Thyroid gland (tissue), 4 donors: Measurements from ENCODE around the gene ALDH1L1.

Experiments used
- CTCF ChIP-seq, 6 experiments: fragments of 200-600 bp in 3 of 6; fragments of 450-650 bp in 3 of 6; sonication (generic) in 3 of 6; IDR thresholded peaks; one replicate each; pipeline ENCODE4 v1.5.1; 2016 to 2019; ENCODE audit warnings: antibody characterized with exemption in 6 of 6, mild to moderate bottlenecking in 2 of 6, inconsistent platforms in 1 of 6, moderate library complexity in 1 of 6
- POLR2A ChIP-seq, 2 donors: fragments of 450-650 bp; IDR thresholded peaks; one replicate each; pipeline ENCODE4 v1.6.1; 2017; ENCODE audit warnings: antibody characterized with exemption in 2 of 2, mild to moderate bottlenecking in 2 of 2, moderate library complexity in 1 of 2

GRCh38 chr3:126187920-126188319, 7.5 kb upstream of the ALDH1L1 start:
- TF ChIP-seq CTCF (IDR thresholded peaks at IDR 0.05), result no peak
- no peak for TF ChIP-seq POLR2A (IDR thresholded peaks at IDR 0.05)
